SK-MEL-5 (cell line): ENCODE results near the gene PRICKLE4. TPM values are rescaled to one million over a fixed set of nuclear protein-coding genes. Genes with fewer than 3 reads are reported as not detected.

Experiments
- DNase-seq: peaks from one replicate; pipeline ENCODE4 v3.0.0-alpha.2; 2016; ENCODE audit warnings: low read depth, low spot score
- in situ Hi-C: cut with HindIII; loops from 2 replicates; pipeline ENCODE4 v1.10.0; 2016; ENCODE audit warnings: low sequenced_read_pairs, high pct_unique_total_duplicates, low pct_unique_long_range_greater_than_20kb
- total RNA-seq: library from RNA; depleted of rRNA; stranded (reverse); fragments of >200 nt; shearing (Covaris generic); gene quantifications from 2 replicates; pipeline ENCODE4 v1.2.3, GENCODE V29; 2014

Gene PRICKLE4
- total RNA-seq, 1 experiment from 2014 or later: not detected

DNA sequence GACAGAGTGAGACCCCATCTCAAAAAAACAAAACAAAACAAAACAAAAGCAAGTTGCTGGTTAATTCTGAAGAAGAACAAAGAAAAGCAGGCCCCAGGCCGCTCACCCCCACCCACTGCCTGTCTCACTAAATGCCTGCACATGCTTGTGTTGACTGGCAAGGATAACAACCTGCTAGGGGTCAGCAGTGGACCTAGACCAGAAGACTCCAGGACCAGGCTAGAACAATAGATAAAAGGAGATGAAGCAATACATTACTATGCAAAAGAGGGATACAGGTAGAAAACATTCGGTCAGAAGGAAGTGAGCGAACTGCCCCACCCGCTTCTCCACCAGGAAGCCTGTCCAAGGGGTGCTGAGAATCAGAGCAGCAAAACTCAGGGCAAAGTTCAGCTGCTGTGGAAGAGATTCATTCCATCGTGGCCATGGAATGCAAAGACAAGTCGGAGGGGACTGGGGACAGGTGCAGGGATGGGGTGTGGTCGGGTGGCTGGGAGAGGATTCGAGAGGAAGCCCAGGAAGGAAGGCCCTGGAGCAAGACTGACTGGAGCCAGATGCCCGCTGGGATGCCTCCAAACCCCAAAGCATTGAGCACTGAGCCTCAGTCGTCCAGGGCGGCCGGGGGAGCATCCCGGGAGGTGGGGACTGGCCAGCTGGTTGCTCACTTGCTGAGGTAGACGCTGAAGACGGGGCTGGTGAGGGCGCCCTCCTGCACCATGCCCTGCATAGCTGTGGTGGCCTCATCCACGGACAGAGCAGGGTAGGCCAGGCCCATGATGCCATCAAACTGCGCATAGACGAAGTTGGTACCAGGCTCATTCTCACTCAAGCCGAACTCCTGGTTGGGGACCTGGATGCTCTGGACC is 38.7 kb upstream of the PRICKLE4 start:
- no peak for DNase-seq
- in situ Hi-C loops: no loop called here

DNA sequence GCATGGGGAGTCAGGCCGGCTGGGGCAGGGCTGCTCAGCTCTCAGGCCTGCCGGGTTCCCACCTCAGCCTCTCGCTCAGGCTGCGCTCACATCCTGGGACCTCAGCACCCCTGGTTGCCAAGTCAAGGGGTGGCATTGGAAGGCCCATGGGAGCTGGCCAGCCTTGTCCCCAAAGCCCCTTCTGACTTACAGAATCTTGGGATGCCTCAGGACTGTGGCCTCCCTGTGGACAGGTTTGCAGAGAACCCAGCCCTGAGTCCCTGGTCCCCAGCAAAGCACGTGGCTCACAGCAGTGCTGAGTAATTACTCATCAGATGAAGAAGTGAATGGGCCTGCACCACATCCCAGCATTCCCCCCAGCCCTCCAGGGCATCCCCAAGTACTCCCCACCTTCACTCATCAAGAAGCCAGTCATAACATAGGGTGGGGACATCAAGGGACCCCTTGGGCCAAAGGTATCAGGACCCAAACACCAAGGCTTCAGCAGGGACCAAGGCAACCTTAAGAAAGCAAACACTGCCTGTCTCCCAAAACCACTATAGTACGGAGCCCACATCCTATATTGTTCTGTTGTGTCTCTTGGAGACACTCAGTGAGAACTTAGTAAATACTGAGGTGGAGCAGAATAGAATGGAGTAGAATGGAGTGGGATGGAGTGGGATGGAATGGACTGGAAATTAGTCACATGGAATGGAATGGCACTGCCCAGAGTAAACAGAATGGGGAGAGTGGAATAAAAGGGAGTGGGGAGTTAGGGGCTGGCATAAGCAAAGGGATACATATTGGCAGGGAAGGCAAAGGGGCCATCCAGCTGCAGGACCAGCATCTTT is 37.0 kb upstream of the PRICKLE4 start:
- DNase-seq: no peak
- in situ Hi-C loops: no loop called here

DNA sequence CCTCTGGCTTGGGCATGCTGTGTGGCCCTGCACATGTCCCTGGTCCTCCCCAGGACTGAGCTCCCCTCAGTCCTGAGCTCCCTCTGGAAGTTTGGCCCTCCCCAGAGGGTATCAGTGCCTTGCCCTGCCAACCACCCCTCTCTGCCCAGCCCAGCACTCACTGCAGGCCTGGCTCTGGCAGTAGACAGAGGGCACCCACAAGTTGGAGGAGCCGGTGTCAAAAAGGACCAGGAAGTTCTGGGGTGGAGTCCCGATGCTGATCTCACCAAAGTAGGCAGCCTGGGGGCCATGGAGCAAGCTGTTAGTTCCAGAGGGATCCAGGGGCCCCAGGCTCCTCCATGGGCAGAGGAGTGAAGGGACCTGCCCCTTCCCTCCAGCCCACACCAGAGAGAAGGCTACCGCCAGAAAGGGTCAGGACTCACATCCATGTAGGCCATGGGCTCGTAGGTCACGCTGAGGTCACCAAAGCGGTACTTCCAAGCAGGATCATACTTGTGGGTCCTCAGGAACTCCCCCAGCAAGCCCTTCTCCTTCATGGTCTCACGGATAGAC is 36.3 kb upstream of the PRICKLE4 start:
- in situ Hi-C loops: no loop called here
- no peak for DNase-seq

DNA sequence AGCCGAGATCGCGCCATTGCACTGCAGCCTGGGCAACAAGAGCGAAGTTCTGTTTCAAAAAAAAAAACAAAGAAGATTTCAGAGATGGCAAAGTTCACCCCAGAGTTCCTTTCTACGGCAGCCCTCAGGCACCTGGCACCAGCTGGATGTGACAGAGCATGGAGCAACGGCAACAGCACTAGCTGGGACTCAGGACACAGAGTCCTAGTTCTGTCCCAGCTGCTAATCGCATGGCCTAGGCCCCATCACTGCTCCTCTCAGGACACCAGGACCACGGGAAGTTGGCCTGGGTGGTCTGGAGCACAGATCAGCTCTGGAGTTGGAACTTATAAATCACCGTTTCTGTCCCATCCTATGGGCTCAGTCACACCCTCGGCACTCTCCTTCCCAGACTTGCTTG is 34.5 kb upstream of the PRICKLE4 start:
- no peak for DNase-seq
- in situ Hi-C loops: no loop called here

DNA sequence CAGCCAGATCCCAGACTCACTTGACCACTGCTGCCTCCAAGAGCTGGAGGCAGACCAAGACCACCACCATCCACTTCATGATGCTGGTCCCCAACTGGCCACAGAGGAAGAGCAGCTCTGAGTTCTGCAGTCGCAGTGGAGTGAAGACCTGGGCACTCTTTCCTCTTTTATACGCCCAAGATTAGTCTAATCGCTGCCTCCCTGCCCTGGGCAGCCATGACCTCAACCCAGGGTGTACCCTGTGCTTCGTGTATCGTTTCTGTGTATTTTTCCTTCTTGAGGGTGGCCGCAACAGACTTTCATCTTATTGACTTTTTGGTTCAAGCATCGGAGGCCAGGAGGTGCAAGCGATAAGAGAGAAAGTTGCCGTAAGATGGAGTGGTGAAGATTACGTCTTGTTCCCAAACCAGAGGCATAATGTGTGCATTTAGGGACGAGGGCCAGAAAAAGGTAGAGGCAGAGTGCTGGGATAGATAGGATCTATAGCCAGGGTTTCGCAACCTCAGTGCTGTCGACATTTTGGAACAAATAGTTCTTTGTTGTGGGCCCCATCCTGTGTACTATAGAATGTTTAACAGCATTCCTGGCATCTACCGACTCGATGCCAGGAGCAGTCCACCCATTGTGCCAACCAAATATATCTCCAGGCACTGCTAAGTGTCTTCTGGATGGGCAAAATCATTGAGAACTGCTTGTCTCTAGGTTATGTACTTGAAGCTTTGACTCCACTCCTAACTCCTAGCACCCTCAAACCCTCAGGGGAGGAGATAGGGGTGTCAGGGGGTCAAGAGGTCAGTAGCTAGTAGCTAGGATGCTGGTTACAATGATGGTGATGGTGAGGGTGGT is 33.1 kb upstream of the PRICKLE4 start, which contains the start of gene PGC:
TSS of gene PGC (minus strand) at position 142 of the 846 bp plus-strand sequence. CDS start at position 79, 63 bp downstream.
- in situ Hi-C loops: no loop called here
- DNase-seq: peak; percentile 80

DNA sequence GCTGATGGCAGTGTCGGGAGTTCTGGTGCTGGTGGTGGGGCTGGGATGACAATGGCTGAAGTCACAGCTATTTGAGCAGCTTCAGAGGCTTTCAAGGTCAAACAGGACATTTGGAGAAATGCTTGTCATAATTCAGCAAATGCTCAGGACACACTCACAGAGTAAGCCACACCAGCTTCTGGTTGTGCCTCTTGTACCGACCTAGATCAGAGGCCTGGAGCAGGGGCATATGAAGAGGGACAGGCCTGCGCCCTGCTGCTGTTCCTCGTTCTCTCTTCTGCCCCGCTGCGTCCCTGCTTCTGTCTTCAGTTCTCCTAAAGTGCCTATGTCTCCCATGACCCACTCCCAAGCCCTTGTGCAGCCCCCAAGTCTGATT is 32.5 kb upstream of the PRICKLE4 start:
- no peak for DNase-seq
- in situ Hi-C loops: no loop called here

DNA sequence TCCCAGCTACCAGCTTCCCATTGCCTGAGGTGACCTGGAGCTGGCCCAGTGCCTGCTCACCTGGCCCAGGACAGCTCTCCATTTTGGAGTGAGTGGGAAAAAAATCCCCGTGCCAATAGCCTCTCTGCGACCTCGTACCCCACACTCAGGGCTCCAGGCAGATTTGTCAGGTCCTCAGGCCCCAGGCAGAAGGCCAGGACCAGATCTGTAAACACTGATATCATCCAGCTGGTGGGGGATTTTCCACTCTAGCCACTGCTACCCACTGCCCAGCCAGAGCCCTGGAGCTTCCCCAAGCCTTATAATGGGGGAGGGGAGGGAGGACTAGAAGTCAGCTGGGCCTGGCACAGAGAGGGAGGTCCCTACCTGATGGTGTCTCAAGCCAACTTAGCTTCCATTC is 32.0 kb upstream of the PRICKLE4 start:
- DNase-seq: no peak
- in situ Hi-C loops: no loop called here

DNA sequence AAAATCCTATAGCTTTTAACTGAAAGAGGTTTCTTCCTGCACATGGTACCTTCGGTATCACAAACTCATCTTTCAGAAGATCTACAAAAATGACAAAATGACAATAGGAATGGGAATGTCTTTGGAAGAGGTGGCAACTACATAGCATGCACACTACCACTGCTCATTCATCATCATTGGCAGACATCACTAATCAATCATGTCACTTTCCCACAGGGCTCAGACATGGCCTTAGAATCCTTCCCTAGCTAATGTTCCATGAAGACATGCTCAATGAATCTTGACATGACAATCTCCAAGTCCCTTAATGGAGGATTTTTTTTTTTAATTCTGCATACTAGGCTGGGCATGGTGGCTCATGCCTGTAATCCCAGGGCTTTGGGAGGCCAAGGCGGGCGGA is 30.2 kb upstream of the PRICKLE4 start:
- no peak for DNase-seq
- in situ Hi-C loops: no loop called here

DNA sequence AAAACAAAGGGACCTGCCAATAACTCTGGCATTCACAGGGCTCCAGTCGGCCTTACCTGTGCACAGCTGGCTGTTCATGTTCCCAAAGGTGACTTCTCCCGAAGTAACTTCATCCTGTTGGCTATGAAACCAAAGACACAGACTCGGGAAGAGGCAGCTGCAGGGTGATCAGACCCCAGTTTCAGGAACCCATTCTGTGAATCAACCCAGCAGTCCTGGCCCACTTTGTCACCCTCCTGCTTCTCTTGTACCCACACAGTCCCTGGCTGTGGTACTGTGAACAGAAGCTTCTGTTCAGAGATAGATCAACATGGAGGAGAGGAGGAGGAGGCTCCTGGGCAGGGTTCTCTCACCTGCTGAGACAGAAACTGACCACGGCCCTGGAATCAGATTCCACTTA is 24.7 kb upstream of the PRICKLE4 start:
- no peak for DNase-seq
- in situ Hi-C loops: no loop called here

DNA sequence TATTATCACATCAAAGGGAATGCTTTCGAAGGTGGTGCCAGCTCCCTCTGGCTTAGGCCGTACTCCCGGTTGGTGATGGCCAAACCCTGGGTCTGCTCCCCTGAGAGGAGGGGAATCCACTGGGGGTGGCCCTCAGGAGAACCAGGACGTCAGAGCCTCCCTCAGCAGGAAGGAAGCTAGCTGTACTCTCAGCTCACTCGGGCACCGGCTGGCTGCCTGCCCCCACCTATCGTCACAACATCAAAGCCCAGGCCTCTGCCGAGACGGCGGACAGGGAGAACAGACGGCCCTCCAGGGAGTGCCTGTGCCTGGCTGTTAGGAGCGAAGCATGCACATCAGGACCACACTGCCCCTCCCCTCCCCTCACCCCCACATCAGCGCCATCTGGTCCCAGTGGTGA is 24.2 kb upstream of the PRICKLE4 start:
- no peak for DNase-seq
- in situ Hi-C loops: no loop called here

DNA sequence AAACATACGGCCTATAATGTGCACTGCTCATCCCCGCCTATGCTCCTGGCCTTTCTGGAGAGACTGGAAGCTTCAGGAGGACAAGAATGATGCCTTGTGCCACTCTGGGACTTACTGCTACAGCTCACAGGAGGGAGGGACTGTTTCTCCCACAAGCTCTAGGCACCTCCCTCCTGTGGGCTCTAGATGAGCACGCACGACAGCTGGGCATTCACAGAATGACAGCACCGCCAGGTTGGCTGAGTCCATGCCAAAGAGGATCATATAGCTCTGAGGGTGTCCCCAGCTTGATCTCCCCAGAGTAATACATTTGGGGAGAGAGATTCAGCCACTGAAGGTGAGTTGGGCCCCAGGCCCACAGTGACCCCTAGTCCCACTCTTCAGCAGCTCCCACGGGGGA is 23.3 kb upstream of the PRICKLE4 start:
- in situ Hi-C loops: no loop called here

DNA sequence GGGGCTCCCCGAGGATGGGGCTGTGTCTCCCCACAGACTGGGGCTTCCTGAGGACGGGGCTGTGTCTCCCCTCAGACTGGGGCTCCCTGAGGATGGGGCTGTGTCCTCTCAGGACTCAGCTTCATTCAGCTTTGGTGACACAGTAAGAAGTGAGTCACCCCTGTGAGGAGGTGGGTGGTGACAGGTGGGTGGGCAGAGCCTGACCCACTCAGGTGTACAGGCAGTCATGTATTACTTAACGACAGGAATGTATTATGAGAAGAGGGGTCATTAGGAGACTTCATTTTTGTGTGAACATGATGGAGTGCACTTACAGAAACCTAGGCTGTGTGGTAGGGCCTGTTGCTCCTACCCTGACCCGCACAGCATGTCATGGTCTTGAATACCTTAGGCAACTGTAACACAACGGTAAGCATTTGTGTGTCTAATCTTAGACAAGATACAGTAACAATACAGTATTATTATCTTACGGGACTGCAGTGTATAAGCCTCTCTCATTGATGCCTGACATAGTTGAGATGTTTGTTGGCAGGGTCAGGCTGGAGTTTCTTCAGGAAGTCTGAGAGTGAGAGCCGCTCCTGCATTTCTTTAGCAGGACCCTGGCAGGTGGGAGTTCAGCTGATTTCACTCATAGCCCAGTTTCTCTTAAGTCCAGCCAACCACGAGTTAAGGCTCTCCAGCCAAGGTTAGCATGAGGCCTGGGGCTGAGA is 22.5 kb upstream of the PRICKLE4 start:
- no peak for DNase-seq
- in situ Hi-C loops: no loop called here

More for the DNA sequence above, 23.3 kb upstream of the PRICKLE4 start:
- no peak for DNase-seq

DNA sequence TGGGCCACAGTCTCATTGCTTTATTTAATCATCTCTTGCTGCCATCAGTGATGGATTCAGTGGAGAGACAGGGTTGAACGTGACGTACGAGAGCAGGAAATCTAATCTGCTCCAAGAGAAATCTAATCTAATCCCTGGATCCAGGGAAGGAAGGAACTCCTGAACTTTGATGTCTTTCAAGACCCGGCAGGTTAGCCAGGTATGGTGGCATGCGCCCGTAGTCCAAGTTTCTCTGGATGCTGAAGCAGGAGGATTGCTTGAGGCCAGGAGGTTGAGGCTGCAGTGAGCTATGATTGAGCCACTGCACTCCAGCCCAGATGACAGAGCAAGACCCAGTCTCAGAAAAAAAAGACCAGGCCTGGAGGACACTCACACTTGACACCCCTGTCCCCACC is 21.9 kb upstream of the PRICKLE4 start:
- in situ Hi-C loops: no loop called here

DNA sequence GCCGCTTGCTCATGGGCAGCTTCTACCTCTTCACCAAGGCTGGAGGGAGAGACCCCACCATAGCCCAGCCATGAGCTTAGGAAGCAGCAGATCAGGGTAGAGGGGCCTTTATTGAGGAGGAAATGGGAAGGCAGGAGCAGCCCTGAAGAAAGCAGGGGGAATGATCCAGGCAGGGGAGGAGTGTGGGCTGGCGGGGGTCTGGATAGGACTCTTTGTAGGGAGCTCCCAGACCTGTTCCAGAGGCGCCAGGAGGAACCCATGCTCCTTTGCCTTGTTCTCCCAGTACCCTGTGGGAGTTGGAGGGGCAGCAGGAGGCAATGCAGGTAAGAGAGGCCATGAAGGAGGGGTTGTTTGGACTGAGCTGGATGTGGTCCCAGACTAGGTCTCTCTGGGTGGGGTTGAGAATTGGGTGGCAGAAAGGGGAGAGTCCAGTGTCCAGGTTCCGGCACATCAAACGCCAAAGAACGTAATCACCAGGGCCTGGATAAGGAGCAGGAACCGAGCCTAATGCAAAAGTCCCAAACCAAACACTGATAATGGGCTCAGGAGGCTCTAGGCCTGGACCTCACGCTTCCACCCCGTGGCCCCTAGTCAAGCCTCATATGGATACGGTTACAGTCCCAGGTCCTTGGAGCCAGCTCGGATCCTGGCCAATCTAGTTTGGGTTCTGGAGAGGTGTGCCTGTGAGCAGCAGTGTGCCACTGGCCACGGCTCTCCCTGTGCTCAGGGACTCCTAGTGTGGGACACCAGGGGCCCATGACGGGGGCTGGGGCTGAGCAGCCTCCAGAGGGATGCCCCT is 21.3 kb upstream of the PRICKLE4 start:
- no peak for DNase-seq
- in situ Hi-C loops: no loop called here

More for the DNA sequence above, 21.9 kb upstream of the PRICKLE4 start:
- DNase-seq: no peak

DNA sequence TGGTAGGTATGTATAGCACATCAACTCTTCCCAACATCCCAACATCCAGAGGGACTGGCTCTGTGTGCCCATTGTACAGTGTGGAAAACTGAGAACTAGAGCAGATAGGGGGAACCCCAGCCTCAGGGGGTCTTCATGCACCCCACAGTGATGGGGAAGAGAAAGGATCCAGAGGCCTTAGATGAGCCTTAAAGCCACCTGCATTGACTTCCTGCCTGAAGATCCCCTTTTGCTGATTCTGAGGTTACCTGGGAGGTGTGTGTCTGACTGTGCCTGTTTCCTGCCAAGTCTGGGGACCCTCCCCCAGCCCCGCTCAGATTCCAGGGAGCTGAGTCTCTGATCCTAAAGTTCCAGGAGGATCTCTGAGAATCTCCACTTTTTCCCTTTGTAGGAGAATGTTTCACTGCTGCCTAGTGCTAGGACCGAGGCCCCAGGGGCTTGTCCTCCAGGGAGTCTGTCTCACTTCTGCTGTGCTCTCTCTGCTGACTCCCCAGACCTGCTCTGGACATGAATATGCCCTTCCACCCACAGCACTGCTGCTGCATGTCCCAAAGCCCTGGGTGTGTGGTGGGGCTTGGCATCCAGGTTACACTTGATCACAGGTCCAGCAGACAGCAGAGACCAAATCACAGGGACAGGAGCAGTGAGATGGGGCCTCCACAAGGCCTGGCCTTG is 20.5 kb upstream of the PRICKLE4 start:
- in situ Hi-C loops: no loop called here
- no peak for DNase-seq

DNA sequence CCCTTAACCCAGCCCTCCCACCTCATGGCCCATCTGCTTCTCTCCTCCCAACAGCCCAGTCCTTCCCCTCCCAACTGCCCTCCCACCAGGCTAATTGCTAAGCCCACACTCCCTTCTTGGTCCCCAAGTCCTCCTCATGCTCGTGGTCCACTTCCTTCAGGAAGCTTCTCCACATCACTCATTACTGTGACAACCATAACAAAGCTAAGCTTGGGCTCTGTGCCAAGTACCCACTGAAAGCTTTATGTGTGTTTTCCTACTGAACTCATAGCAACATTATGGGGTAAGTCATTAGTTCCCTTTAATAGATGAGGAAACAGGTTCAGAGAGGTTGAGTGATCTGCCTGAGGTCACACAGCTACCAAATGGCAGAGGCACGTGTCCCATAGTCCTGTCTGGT is 17.1 kb upstream of the PRICKLE4 start:
- DNase-seq: no peak
- in situ Hi-C loops: no loop called here
